Measurements from ENCODE around the gene LSAMP. TPM values are rescaled to one million over a fixed set of nuclear protein-coding genes. Genes with fewer than 3 reads are reported as not detected.
"Not testable (repeated sequence)": the region's sequence is repeated elsewhere in the genome, so short reads cannot be mapped to it uniquely, and the experiment has no call there.

Gene LSAMP
- total RNA-seq, 4 donors from 2014 or later: 1.3 to 8.3 (median 1.8) TPM

- DNase-seq: no peak
- Histone ChIP-seq H3K4me3 (no peak overlapping the region), H3K9me3 (no peaks in the 10 kb centered on the region), H3K27ac (no peak overlapping the region), H3K4me1 (no peaks in the 10 kb centered on the region), H3K27me3 (no peaks in the 10 kb centered on the region), H3K36me3 (no peaks in the 10 kb centered on the region)
- TF ChIP-seq, protein P1, sequence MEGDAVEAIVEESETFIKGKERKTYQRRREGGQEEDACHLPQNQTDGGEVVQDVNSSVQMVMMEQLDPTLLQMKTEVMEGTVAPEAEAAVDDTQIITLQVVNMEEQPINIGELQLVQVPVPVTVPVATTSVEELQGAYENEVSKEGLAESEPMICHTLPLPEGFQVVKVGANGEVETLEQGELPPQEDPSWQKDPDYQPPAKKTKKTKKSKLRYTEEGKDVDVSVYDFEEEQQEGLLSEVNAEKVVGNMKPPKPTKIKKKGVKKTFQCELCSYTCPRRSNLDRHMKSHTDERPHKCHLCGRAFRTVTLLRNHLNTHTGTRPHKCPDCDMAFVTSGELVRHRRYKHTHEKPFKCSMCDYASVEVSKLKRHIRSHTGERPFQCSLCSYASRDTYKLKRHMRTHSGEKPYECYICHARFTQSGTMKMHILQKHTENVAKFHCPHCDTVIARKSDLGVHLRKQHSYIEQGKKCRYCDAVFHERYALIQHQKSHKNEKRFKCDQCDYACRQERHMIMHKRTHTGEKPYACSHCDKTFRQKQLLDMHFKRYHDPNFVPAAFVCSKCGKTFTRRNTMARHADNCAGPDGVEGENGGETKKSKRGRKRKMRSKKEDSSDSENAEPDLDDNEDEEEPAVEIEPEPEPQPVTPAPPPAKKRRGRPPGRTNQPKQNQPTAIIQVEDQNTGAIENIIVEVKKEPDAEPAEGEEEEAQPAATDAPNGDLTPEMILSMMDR (IDR thresholded peaks at IDR 0.05): no peak
- TF ChIP-seq POLR2A (IDR thresholded peaks at IDR 0.05): no peak
These were observed 589.4 kb downstream of the LSAMP start for GRCh38 chr3:115855911-115856310.

DNA sequence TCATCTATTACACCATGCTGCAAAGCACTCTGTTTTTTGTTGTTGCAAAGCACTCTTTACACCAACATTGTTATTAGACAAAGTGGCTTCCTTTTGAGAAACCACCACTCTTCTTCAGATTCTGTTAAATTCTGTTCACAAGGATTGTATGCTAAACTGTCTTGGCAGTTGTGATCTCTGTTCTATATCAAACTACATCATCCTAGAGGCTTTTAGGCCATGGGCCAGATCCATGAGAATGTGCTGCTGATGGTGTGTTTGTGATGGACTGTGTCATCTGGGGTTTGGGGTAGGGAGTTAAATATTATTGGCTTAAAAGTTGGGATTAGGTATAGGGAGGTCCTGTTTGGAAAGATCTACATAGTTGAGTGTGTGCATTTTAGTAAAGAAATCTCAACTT is 592.2 kb downstream of the LSAMP start:
- Histone ChIP-seq H3K4me1 (no peaks in the 10 kb centered on the region), H3K9me3 (no peaks in the 10 kb centered on the region), H3K27ac (no peak overlapping the region), H3K36me3 (no peaks in the 10 kb centered on the region), H3K4me3 (no peak overlapping the region), H3K27me3 (no peaks in the 10 kb centered on the region)
- no peak for DNase-seq
- no peak for TF ChIP-seq POLR2A (IDR thresholded peaks at IDR 0.05)
- TF ChIP-seq, protein P1 (IDR thresholded peaks at IDR 0.05): no peak

GRCh38 chr3:115852278-115852677 is 593.0 kb downstream of the LSAMP start:
- Histone ChIP-seq H3K27me3 (no peaks in the 10 kb centered on the region), H3K36me3 (no peaks in the 10 kb centered on the region), H3K4me3 (no peak overlapping the region), H3K4me1 (no peaks in the 10 kb centered on the region), H3K27ac (no peak overlapping the region), H3K9me3 (no peaks in the 10 kb centered on the region)
- no peak for DNase-seq
- TF ChIP-seq, protein P1 (IDR thresholded peaks at IDR 0.05): no peak
- no peak for TF ChIP-seq POLR2A (IDR thresholded peaks at IDR 0.05)

DNA sequence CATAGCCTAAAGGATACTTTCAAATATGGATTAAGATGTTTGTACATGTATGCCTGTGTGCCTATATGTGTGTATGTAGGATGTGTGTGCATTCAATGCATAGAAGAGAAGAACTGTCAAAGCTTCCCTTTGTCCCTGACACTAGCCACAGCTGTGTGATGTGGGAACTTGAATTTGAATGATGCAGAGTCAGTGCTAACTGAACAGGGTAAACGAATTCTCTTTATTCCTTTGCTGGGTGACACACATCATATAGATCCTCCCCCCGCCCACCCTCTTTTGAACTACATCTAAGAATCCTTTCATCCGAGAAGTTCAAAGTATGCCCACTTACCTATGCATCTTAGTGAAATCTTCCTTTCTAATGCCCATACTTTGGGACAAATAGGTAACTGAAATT is 593.7 kb downstream of the LSAMP start:
- no peak overlapping the region for H3K27ac ChIP-seq
- H3K27me3 ChIP-seq: no peaks in the 10 kb centered on the region
- no peaks in the 10 kb centered on the region for H3K36me3 ChIP-seq
- DNase-seq: no peak
- no peaks in the 10 kb centered on the region for H3K4me1 ChIP-seq
- TF ChIP-seq, protein P1 (IDR thresholded peaks at IDR 0.05): no peak
- TF ChIP-seq POLR2A (IDR thresholded peaks at IDR 0.05): no peak
- no peaks in the 10 kb centered on the region for H3K9me3 ChIP-seq
- no peak overlapping the region for H3K4me3 ChIP-seq

DNA sequence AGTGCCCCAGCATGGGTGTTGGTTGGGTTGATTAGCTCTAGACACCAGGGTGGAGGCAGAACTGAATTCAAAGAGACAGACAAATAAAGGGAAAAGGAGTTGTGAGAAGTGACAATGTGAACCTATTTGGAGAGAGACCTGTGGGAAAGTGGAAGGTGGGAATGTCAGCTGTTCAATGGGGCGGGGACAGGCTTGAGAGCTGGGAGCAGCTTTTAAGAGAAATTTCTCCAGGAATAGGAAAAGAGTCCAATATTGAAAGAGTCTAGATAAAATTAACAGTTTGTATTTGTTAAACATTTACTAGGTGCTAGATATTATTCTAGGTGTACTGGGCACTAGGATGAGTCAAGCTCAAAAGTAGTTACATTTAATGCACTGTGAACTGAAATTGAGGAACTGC is 596.6 kb downstream of the LSAMP start:
- Histone ChIP-seq H3K36me3 (no peaks in the 10 kb centered on the region), H3K27ac (no peak overlapping the region), H3K4me3 (no peak overlapping the region), H3K27me3 (no peaks in the 10 kb centered on the region), H3K9me3 (no peaks in the 10 kb centered on the region), H3K4me1 (no peaks in the 10 kb centered on the region)
- TF ChIP-seq POLR2A (IDR thresholded peaks at IDR 0.05): no peak
- TF ChIP-seq, protein P1 (IDR thresholded peaks at IDR 0.05): no peak
- no peak for DNase-seq

- Histone ChIP-seq H3K4me3 (no peak overlapping the region), H3K9me3 (no peaks in the 10 kb centered on the region), H3K4me1 (no peaks in the 10 kb centered on the region), H3K27ac (no peak overlapping the region), H3K27me3 (no peaks in the 10 kb centered on the region), H3K36me3 (no peaks in the 10 kb centered on the region)
- DNase-seq: no peak
- TF ChIP-seq, protein P1 (IDR thresholded peaks at IDR 0.05): no peak
- no peak for TF ChIP-seq POLR2A (IDR thresholded peaks at IDR 0.05)
These were observed 599.3 kb downstream of the LSAMP start for GRCh38 chr3:115845986-115846385.

- H3K27ac ChIP-seq, H3K36me3 ChIP-seq, H3K27me3 ChIP-seq, H3K4me3 ChIP-seq, H3K9me3 ChIP-seq, DNase-seq, H3K4me1 ChIP-seq: not testable (repeated sequence)
These were observed 600.6 kb downstream of the LSAMP start for GRCh38 chr3:115844729-115845128.
